OCI-LY1 (cell line): ENCODE measurements around the gene CT55.

ENCODE experiments used
- H2AFZ ChIP-seq: fragments of 200-600 bp; sonication (generic), shearing (Covaris generic); 2 replicates; pipeline ENCODE4 v1.6.0; 2014; ENCODE audit warnings: antibody characterized with exemption, mild to moderate bottlenecking, low read length
- H3F3A ChIP-seq: fragments of 200-600 bp; sonication (generic), shearing (Covaris generic); 2 replicates; pipeline ENCODE4 v1.6.0; 2014; ENCODE audit warnings: mild to moderate bottlenecking, antibody characterized with exemption, low read length, moderate library complexity; ENCODE audit not compliant: insufficient read depth
- H3K27ac ChIP-seq: fragments of 200-600 bp; sonication (generic); 2 replicates; pipeline ENCODE4 v1.5.1; 2014; ENCODE audit warnings: low read length, mixed run types, mild to moderate bottlenecking, low read depth; ENCODE audit not compliant: poor library complexity, severe bottlenecking
- H3K27me3 ChIP-seq: fragments of 200-600 bp; sonication (generic); 2 replicates; pipeline ENCODE4 v1.6.0; 2014; ENCODE audit warnings: antibody characterized with exemption, mild to moderate bottlenecking, low read length, moderate library complexity; ENCODE audit not compliant: insufficient read depth
- H3K36me3 ChIP-seq: fragments of 200-600 bp; sonication (generic); 2 replicates; pipeline ENCODE4 v1.6.1; 2014; ENCODE audit warnings: mild to moderate bottlenecking, antibody characterized with exemption, low read length, moderate library complexity, mixed read lengths; ENCODE audit not compliant: insufficient read depth
- H3K4me1 ChIP-seq: fragments of 200-600 bp; sonication (generic); 2 replicates; pipeline ENCODE4 v1.5.1; 2014; ENCODE audit warnings: mild to moderate bottlenecking, low read length, moderate library complexity; ENCODE audit not compliant: insufficient read depth, severe bottlenecking
- H3K4me2 ChIP-seq: fragments of 200-600 bp; sonication (generic), shearing (Covaris generic); 2 replicates; pipeline ENCODE4 v1.6.1; 2014; ENCODE audit warnings: low read length
- H3K4me3 ChIP-seq: fragments of 200-600 bp; sonication (generic); 2 replicates; pipeline ENCODE4 v1.5.1; 2014; ENCODE audit warnings: low read length, low read depth, mild to moderate bottlenecking, mixed read lengths; ENCODE audit not compliant: poor library complexity, severe bottlenecking
- H3K79me2 ChIP-seq: fragments of 200-600 bp; shearing (Covaris generic); 2 replicates; pipeline ENCODE4 v1.6.1; 2016; ENCODE audit warnings: mixed run types, low read length, mixed read lengths; ENCODE audit not compliant: insufficient read depth
- H3K9ac ChIP-seq: fragments of 200-600 bp; sonication (generic), shearing (Covaris generic); 2 replicates; pipeline ENCODE4 v1.6.1; 2014; ENCODE audit warnings: mild to moderate bottlenecking, low read length, mixed read lengths
- H3K9me2 ChIP-seq: fragments of 200-600 bp; sonication (generic), shearing (Covaris generic); 2 replicates; pipeline ENCODE4 v1.6.1; 2014; ENCODE audit warnings: low read depth, mild to moderate bottlenecking, low read length, mixed read lengths
- H3K9me3 ChIP-seq: fragments of 200-600 bp; shearing (Covaris generic); 2 replicates; pipeline ENCODE4 v1.6.1; 2014; ENCODE audit warnings: low read length, mixed read lengths
- H4K20me1 ChIP-seq: fragments of 200-600 bp; sonication (generic), shearing (Covaris generic); 2 replicates; pipeline ENCODE4 v1.6.0; 2016; ENCODE audit warnings: mild to moderate bottlenecking, low read length; ENCODE audit not compliant: insufficient read depth
- CTCF ChIP-seq: fragments of 200-600 bp; sonication (generic), shearing (Covaris generic); IDR thresholded peaks from 2 replicates; pipeline ENCODE4 v1.5.1; 2017; ENCODE audit warnings: mild to moderate bottlenecking, antibody characterized with exemption, low read length, moderate library complexity, mixed read lengths
- EZH2 ChIP-seq: fragments of 200-600 bp; sonication (generic), shearing (Covaris generic); IDR thresholded peaks from 2 replicates; pipeline ENCODE4 v1.8.0; 2017; ENCODE audit warnings: borderline replicate concordance, mixed run types, mild to moderate bottlenecking, antibody characterized with exemption, low read length, moderate library complexity, mixed read lengths

CT55 gene

GRCh38 chrX:135200297-135200696 is 29.1 kb upstream of the CT55 start:
- no peaks in the 10 kb centered on the region for H3K4me1 ChIP-seq
- no peaks in the 10 kb centered on the region for H3K36me3 ChIP-seq
- H3K9ac ChIP-seq = no peak overlapping the region
- no peaks in the 10 kb centered on the region for H4K20me1 ChIP-seq
- TF ChIP-seq CTCF (no peak), EZH2 (no peak)
- H3K27ac ChIP-seq = no peak overlapping the region
- H2AFZ ChIP-seq = no peak overlapping the region
- no peak overlapping the region for H3K4me3 ChIP-seq
- H3K4me2 ChIP-seq = no peak overlapping the region
- H3F3A ChIP-seq = no peaks in the 10 kb centered on the region
- no peaks in the 10 kb centered on the region for H3K27me3 ChIP-seq
- H3K9me3 ChIP-seq = no peaks in the 10 kb centered on the region
- no peaks in the 10 kb centered on the region for H3K79me2 ChIP-seq
- H3K9me2 ChIP-seq = no peaks in the 10 kb centered on the region

GRCh38 chrX:135194684-135195083 is 23.5 kb upstream of the CT55 start:
- Histone ChIP-seq H4K20me1 (no peaks in the 10 kb centered on the region), H3K27ac (no peak overlapping the region), H3K4me1 (no peaks in the 10 kb centered on the region), H3K79me2 (no peaks in the 10 kb centered on the region), H3K9me2 (no peaks in the 10 kb centered on the region), H3F3A (no peaks in the 10 kb centered on the region), H3K9me3 (no peaks in the 10 kb centered on the region), H2AFZ (no peak overlapping the region), H3K27me3 (no peaks in the 10 kb centered on the region), H3K4me2 (no peak overlapping the region), H3K36me3 (no peaks in the 10 kb centered on the region), H3K9ac (no peak overlapping the region), H3K4me3 (no peak overlapping the region)
- TF ChIP-seq CTCF (no peak), EZH2 (no peak)

- Histone ChIP-seq H3F3A (no peaks in the 10 kb centered on the region), H3K4me3 (no peak overlapping the region), H3K4me2 (no peak overlapping the region), H3K36me3 (no peaks in the 10 kb centered on the region), H2AFZ (no peak overlapping the region), H3K27me3 (no peaks in the 10 kb centered on the region), H3K9ac (no peak overlapping the region), H3K9me2 (no peaks in the 10 kb centered on the region), H3K9me3 (no peaks in the 10 kb centered on the region), H4K20me1 (no peaks in the 10 kb centered on the region), H3K4me1 (no peaks in the 10 kb centered on the region), H3K27ac (no peak overlapping the region), H3K79me2 (no peaks in the 10 kb centered on the region)
- TF ChIP-seq EZH2 = no peak
- no peak for TF ChIP-seq CTCF
These were observed 22.5 kb upstream of the CT55 start for GRCh38 chrX:135193740-135194139.
